HG03045 (cell line): ENCODE results near the gene GIPC3.
A peak's percentile ranks its signal among the peaks of the same experiment; 100 is the strongest.
"Not testable (repeated sequence)": the region's sequence is repeated elsewhere in the genome, so short reads cannot be mapped to it uniquely, and the experiment has no call there.

ENCODE experiments used
- ATAC-seq: cut with Tn5 transposase; IDR thresholded peaks from one replicate; pipeline ENCODE4 v1.9.1; 2021; ENCODE audit warnings: mild to moderate bottlenecking, moderate library complexity; ENCODE audit not compliant: unreplicated experiment

Gene GIPC3

GRCh38 chr19:3615524-3616135 is 30.4 kb downstream of the GIPC3 start:
- ATAC-seq, result no peak

GRCh38 chr19:3617463-3617862 is 32.2 kb downstream of the GIPC3 start:
- ATAC-seq, result no peak

GRCh38 chr19:3618144-3618810 is 33.0 kb downstream of the GIPC3 start:
- ATAC-seq, result no peak

- no peak for ATAC-seq
Measured at GRCh38 chr19:3618811-3619630, 33.7 kb downstream of the GIPC3 start.

GRCh38 chr19:3619631-3620012 is 34.3 kb downstream of the GIPC3 start:
- no peak for ATAC-seq

- ATAC-seq, result no peak
Measured at GRCh38 chr19:3620145-3620816, 35.0 kb downstream of the GIPC3 start.

GRCh38 chr19:3620817-3621547 is 35.7 kb downstream of the GIPC3 start:
- ATAC-seq, result no peak

GRCh38 chr19:3621689-3622088 is 36.4 kb downstream of the GIPC3 start:
- ATAC-seq, result no peak

GRCh38 chr19:3622224-3622623 is 36.9 kb downstream of the GIPC3 start:
- ATAC-seq, result no peak

GRCh38 chr19:3623716-3624115 is 38.4 kb downstream of the GIPC3 start:
- no peak for ATAC-seq

- peak; percentile 5 for ATAC-seq
Measured at GRCh38 chr19:3625996-3626472, 40.8 kb downstream of the GIPC3 start.

- peak; percentile 80 for ATAC-seq
Measured at GRCh38 chr19:3626473-3627350, 41.4 kb downstream of the GIPC3 start, which contains the start of gene CACTIN. TSS of gene CACTIN (minus strand) at chr19:3626790. CDS start at chr19:3626762, 28 bp downstream.

- ATAC-seq, result no peak
Measured at GRCh38 chr19:3627351-3627723, 42.1 kb downstream of the GIPC3 start.

- not testable (repeated sequence) for ATAC-seq
Measured at GRCh38 chr19:3628766-3629165, 43.5 kb downstream of the GIPC3 start.

- no peak for ATAC-seq
Measured at GRCh38 chr19:3631053-3631861, 46.0 kb downstream of the GIPC3 start.

GRCh38 chr19:3632098-3632497 is 46.8 kb downstream of the GIPC3 start:
- no peak for ATAC-seq

GRCh38 chr19:3632739-3633558 is 47.7 kb downstream of the GIPC3 start:
- ATAC-seq, result no peak

- ATAC-seq, result no peak
Measured at GRCh38 chr19:3633559-3633988, 48.3 kb downstream of the GIPC3 start.
